ENCODE measurements around the gene TMEM120B. TPM values are rescaled to one million over a fixed set of nuclear protein-coding genes. Genes with fewer than 3 reads are reported as not detected.

TMEM120B gene
- total RNA-seq, 1 experiment from 2014 or later: 15.5 TPM

- H3K36me3 ChIP-seq (ENCODE audit: control insufficient read depth, insufficient read depth, low read length): no peaks in the 10 kb centered on the region; the same call in 1 of the 2 replicates
- POLR2A ChIA-PET: interaction anchor here (0.5 to 0.6 kb wide), 3 partner anchors 55 to 168 kb away, joined by 3 to 7 read pairs (median 6); no protein-coding TSS in a partner anchor
- TF ChIP-seq, protein P1, sequence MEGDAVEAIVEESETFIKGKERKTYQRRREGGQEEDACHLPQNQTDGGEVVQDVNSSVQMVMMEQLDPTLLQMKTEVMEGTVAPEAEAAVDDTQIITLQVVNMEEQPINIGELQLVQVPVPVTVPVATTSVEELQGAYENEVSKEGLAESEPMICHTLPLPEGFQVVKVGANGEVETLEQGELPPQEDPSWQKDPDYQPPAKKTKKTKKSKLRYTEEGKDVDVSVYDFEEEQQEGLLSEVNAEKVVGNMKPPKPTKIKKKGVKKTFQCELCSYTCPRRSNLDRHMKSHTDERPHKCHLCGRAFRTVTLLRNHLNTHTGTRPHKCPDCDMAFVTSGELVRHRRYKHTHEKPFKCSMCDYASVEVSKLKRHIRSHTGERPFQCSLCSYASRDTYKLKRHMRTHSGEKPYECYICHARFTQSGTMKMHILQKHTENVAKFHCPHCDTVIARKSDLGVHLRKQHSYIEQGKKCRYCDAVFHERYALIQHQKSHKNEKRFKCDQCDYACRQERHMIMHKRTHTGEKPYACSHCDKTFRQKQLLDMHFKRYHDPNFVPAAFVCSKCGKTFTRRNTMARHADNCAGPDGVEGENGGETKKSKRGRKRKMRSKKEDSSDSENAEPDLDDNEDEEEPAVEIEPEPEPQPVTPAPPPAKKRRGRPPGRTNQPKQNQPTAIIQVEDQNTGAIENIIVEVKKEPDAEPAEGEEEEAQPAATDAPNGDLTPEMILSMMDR (IDR thresholded peaks at IDR 0.05; ENCODE audit: insufficient read depth in 1 of 2, low read depth in 1 of 2, low read length in 1 of 2, severe bottlenecking in 1 of 2, unreplicated experiment in 1 of 2): no peak
- DNase-seq: peak in 1 of 2 experiments; percentile 76
- no peaks in the 10 kb centered on the region for H3K27me3 ChIP-seq (replicated peaks; ENCODE audit: control insufficient read depth, insufficient read depth, low read length)
- Mint-ChIP-seq H3K4me3 (ENCODE audit: unreplicated experiment) (peak overlapping the region; percentile 65), H3K36me3 (ENCODE audit: insufficient read depth, unreplicated experiment) (peaks cover 15% of the 10 kb centered on the region), H3K27me3 (ENCODE audit: insufficient read depth, unreplicated experiment) (no peaks in the 10 kb centered on the region), H3K27ac (ENCODE audit: unreplicated experiment) (peak overlapping the region; percentile 95), H3K4me1 (ENCODE audit: low read depth, unreplicated experiment) (peaks cover 10% of the 10 kb centered on the region), H3K9me3 (ENCODE audit: unreplicated experiment) (no peaks in the 10 kb centered on the region)
- CTCF ChIA-PET: interaction anchor here (1.0 to 1.8 kb wide), 4 partner anchors 25 to 51 kb away, joined by 3 to 11 read pairs (median 5); partner anchors contain the start of gene TMEM120B
- H3K4me3 ChIP-seq (ENCODE audit: low read depth, low read length): no peak overlapping the region
- no peaks in the 10 kb centered on the region for H3K9me3 ChIP-seq
- BruUV-seq (replicated peaks): no TSS peak
- peaks cover 15% of the 10 kb centered on the region for H3K4me1 ChIP-seq
- intact Hi-C loops (cut with micrococcal nuclease; ENCODE audit: unreplicated experiment): loop anchor here (1.0 to 2.0 kb wide), 2 partner anchors 20 to 39 kb away; no protein-coding TSS in a partner anchor
These were observed 35.6 kb downstream of the TMEM120B start for GRCh38 chr12:121748218-121748570.

DNA sequence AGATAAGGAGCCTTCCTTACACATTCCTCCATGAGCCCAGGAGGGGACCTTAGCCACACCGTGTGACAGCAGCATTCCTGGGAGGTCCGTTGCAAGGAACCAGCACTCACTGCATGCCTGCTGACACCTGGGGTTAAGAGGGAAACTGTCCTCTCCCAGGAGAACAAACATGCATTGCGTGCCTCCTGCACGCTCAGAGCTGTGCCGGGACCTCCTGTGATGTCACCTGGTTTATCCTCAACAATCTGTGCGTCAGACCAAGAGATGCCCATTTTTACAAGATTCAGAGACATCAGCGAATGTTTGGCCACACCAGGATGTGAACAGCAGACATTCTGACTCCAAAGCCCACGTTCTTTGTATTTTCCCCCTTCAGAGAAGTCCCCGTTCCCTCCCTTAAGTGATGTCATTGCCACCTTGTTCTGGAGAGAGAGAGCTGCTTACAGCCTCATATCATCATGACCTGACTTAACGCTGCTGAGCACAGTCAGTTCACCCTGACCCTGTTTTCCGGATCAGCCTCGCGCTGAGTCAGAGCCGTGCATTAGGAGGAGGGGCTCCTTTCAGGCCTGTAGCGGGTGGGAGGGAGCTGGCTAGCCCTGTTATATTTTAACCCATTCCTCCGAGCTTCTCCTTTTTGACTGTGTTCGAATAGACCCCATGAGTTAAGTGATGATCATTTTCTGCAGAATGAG, 36.2 kb downstream of the TMEM120B start:
- TF ChIP-seq, protein P1 (IDR thresholded peaks at IDR 0.05; ENCODE audit: insufficient read depth in 1 of 2, low read depth in 1 of 2, low read length in 1 of 2, severe bottlenecking in 1 of 2, unreplicated experiment in 1 of 2): no peak
- CTCF ChIA-PET: interaction anchor here (0.6 to 1.8 kb wide), 5 partner anchors 12 to 51 kb away, joined by 3 to 11 read pairs (median 4); partner anchors contain the start of gene TMEM120B
- no peaks in the 10 kb centered on the region; the same call in 1 of the 2 replicates for H3K36me3 ChIP-seq (ENCODE audit: control insufficient read depth, insufficient read depth, low read length)
- Mint-ChIP-seq H3K27me3 (ENCODE audit: insufficient read depth, unreplicated experiment) (no peaks in the 10 kb centered on the region), H3K27ac (ENCODE audit: unreplicated experiment) (peak overlapping the region; percentile 95), H3K36me3 (ENCODE audit: insufficient read depth, unreplicated experiment) (peaks cover 15% of the 10 kb centered on the region), H3K4me3 (ENCODE audit: unreplicated experiment) (peak overlapping the region; percentile 65), H3K4me1 (ENCODE audit: low read depth, unreplicated experiment) (peaks cover 10% of the 10 kb centered on the region), H3K9me3 (ENCODE audit: unreplicated experiment) (no peaks in the 10 kb centered on the region)
- H3K4me3 ChIP-seq (ENCODE audit: low read depth, low read length): no peak overlapping the region
- H3K27me3 ChIP-seq (replicated peaks; ENCODE audit: control insufficient read depth, insufficient read depth, low read length): no peaks in the 10 kb centered on the region
- DNase-seq: peak; percentile 83 to 92
- POLR2A ChIA-PET: interaction anchor here (0.6 to 0.8 kb wide), 3 partner anchors 37 to 76 kb away, joined by 3 to 6 read pairs (median 5); no protein-coding TSS in a partner anchor
- peaks cover 15% of the 10 kb centered on the region for H3K4me1 ChIP-seq
- intact Hi-C loops (cut with micrococcal nuclease; ENCODE audit: unreplicated experiment): loop anchor here (1.0 to 2.0 kb wide), 3 partner anchors 20 to 40 kb away; no protein-coding TSS in a partner anchor
- TSS peak; percentile 88 for BruUV-seq (replicated peaks)
- no peaks in the 10 kb centered on the region for H3K9me3 ChIP-seq

- Mint-ChIP-seq H3K4me1 (ENCODE audit: low read depth, unreplicated experiment) (peaks cover 10% of the 10 kb centered on the region), H3K9me3 (ENCODE audit: unreplicated experiment) (no peaks in the 10 kb centered on the region), H3K27me3 (ENCODE audit: insufficient read depth, unreplicated experiment) (no peaks in the 10 kb centered on the region), H3K27ac (ENCODE audit: unreplicated experiment) (peak overlapping the region; percentile 95), H3K36me3 (ENCODE audit: insufficient read depth, unreplicated experiment) (peaks cover 15% of the 10 kb centered on the region), H3K4me3 (ENCODE audit: unreplicated experiment) (peak overlapping the region; percentile 65)
- POLR2A ChIA-PET: interaction anchor here (0.8 kb wide), 1 partner anchor 37 kb away, joined by 5 read pairs; no protein-coding TSS in a partner anchor
- DNase-seq: no peak
- H3K27me3 ChIP-seq (replicated peaks; ENCODE audit: control insufficient read depth, insufficient read depth, low read length): no peaks in the 10 kb centered on the region
- intact Hi-C loops (cut with micrococcal nuclease; ENCODE audit: unreplicated experiment): loop anchor here (1.0 to 2.0 kb wide), 2 partner anchors 24 to 40 kb away; no protein-coding TSS in a partner anchor
- BruUV-seq (replicated peaks): no TSS peak
- TF ChIP-seq, protein P1 (IDR thresholded peaks at IDR 0.05; ENCODE audit: insufficient read depth in 1 of 2, low read depth in 1 of 2, low read length in 1 of 2, severe bottlenecking in 1 of 2, unreplicated experiment in 1 of 2): no peak
- H3K4me1 ChIP-seq: peaks cover 15% of the 10 kb centered on the region
- H3K36me3 ChIP-seq (ENCODE audit: control insufficient read depth, insufficient read depth, low read length): no peaks in the 10 kb centered on the region; the same call in 1 of the 2 replicates
- H3K4me3 ChIP-seq (ENCODE audit: low read depth, low read length): no peak overlapping the region
- H3K9me3 ChIP-seq: no peaks in the 10 kb centered on the region
- CTCF ChIA-PET: interaction anchor here (0.6 to 1.8 kb wide), 5 partner anchors 12 to 50 kb away, joined by 3 to 11 read pairs (median 4); partner anchors contain the start of gene TMEM120B
These were observed 36.7 kb downstream of the TMEM120B start for GRCh38 chr12:121749267-121749666.
